Hepatocyte (in vitro differentiated cells): ENCODE measurements around the gene REL.
"Not testable (repeated sequence)": the region's sequence is repeated elsewhere in the genome, so short reads cannot be mapped to it uniquely, and the experiment has no call there.

Experiments used
- EZH2 ChIP-seq: fragments of 200-600 bp; sonication (generic); IDR thresholded peaks from 2 replicates; pipeline ENCODE4 v1.6.1; 2016; ENCODE audit warnings: antibody characterized with exemption, mild to moderate bottlenecking, borderline replicate concordance
- TF ChIP-seq, protein P1 (sequence below): fragments of 200-600 bp; sonication (generic); IDR thresholded peaks from 2 replicates; pipeline ENCODE4 v1.5.1; 2016; ENCODE audit warnings: antibody characterized with exemption, mild to moderate bottlenecking; ENCODE audit not compliant: poor library complexity

DNA sequence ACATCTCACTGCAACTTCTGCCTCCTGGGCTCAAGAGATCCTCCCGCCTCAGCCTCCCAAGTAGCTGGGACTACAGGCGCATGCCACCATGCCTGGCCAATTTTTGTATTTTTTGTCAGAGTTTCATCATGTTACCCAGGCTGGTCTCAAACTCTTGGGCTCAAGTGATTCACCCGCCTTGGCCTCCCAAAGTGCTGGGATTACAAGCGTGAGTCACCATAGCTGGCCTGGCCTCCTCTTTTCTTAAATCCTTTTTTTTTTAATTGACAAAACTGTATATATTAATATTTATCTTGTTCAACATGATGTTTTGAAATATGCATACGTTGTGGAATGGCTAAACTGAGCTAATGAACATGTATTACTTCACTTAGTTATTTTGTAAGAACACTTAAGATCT lies 50.7 kb downstream of the REL start:
- not testable (repeated sequence) for TF ChIP-seq EZH2
- TF ChIP-seq, protein P1, sequence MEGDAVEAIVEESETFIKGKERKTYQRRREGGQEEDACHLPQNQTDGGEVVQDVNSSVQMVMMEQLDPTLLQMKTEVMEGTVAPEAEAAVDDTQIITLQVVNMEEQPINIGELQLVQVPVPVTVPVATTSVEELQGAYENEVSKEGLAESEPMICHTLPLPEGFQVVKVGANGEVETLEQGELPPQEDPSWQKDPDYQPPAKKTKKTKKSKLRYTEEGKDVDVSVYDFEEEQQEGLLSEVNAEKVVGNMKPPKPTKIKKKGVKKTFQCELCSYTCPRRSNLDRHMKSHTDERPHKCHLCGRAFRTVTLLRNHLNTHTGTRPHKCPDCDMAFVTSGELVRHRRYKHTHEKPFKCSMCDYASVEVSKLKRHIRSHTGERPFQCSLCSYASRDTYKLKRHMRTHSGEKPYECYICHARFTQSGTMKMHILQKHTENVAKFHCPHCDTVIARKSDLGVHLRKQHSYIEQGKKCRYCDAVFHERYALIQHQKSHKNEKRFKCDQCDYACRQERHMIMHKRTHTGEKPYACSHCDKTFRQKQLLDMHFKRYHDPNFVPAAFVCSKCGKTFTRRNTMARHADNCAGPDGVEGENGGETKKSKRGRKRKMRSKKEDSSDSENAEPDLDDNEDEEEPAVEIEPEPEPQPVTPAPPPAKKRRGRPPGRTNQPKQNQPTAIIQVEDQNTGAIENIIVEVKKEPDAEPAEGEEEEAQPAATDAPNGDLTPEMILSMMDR, result not testable (repeated sequence)
